Esophagus muscularis mucosa (tissue), 4 donors: Measurements from ENCODE around the gene KSR1. TPM values are rescaled to one million over a fixed set of nuclear protein-coding genes. Genes with fewer than 3 reads are reported as not detected.
"Not testable (repeated sequence)": the region's sequence is repeated elsewhere in the genome, so short reads cannot be mapped to it uniquely, and the experiment has no call there.

Experiments
- DNase-seq: peaks from one replicate; pipeline ENCODE4 v3.0.0-alpha.2; 2017; ENCODE audit errors: extremely low spot score
- H3K27ac ChIP-seq, 4 donors: fragments of 200-600 bp; sonication (generic); replicated peaks in 1 of 4; 1 replicate in 3 of 4; 2 replicates in 1 of 4; pipeline ENCODE4 v1.5.1; 2016 to 2019; ENCODE audit warnings: mild to moderate bottlenecking in 1 of 4
- H3K27me3 ChIP-seq, 4 donors: fragments of 200-600 bp; sonication (generic); one replicate each; pipeline versions ENCODE4 v1.5.1 to v1.6.0; 2016 to 2019
- H3K36me3 ChIP-seq, 4 donors: fragments of 200-600 bp; sonication (generic); one replicate each; pipeline ENCODE4 v1.5.1; 2016 to 2019
- H3K4me1 ChIP-seq, 4 donors: fragments of 200-600 bp; sonication (generic); one replicate each; pipeline ENCODE4 v1.5.1; 2016 to 2019
- H3K4me3 ChIP-seq, 4 donors: fragments of 200-600 bp; sonication (generic); 1 replicate in 2 of 4; 2 replicates in 2 of 4; pipeline ENCODE4 v1.5.1; 2016 to 2019; ENCODE audit warnings: mild to moderate bottlenecking in 4 of 4, moderate library complexity in 1 of 4
- H3K9me3 ChIP-seq, 4 donors: fragments of 200-600 bp; sonication (generic); 1 replicate in 3 of 4; 2 replicates in 1 of 4; pipeline ENCODE4 v1.5.1; 2016 to 2019
- CTCF ChIP-seq, 3 experiments: fragments of 200-600 bp in 2 of 3; fragments of 450-650 bp in 1 of 3; sonication (generic) in 2 of 3; IDR thresholded peaks; one replicate each; pipeline ENCODE4 v1.5.1; 2017 to 2019; ENCODE audit warnings: antibody characterized with exemption in 3 of 3, mild to moderate bottlenecking in 2 of 3, moderate library complexity in 1 of 3
- EP300 ChIP-seq: sonication (generic); formaldehyde crosslinking; IDR thresholded peaks from one replicate; pipeline ENCODE4 v1.6.1; 2017; ENCODE audit warnings: antibody characterized with exemption
- POLR2A ChIP-seq: fragments of 450-650 bp; IDR thresholded peaks from one replicate; pipeline ENCODE4 v1.6.1; 2017; ENCODE audit warnings: antibody characterized with exemption, moderate library complexity, mild to moderate bottlenecking, low read depth
- POLR2AphosphoS5 ChIP-seq, 2 donors: sonication (generic); formaldehyde crosslinking; IDR thresholded peaks; one replicate each; pipeline ENCODE4 v1.6.1; 2017; ENCODE audit warnings: antibody characterized with exemption in 2 of 2
- WGBS: methylation state at CpG from one replicate; pipeline ENCODE4 v1.1.5; 2018; 5-methylcytosine and 5-hydroxymethylcytosine counted together
- intact Hi-C: fragments of 100-400 bp; cut with DNase I; formaldehyde crosslinking; loops from one replicate; pipeline ENCODE4 v1.15.1; 2023
- total RNA-seq, 4 donors: library from RNA; depleted of rRNA; stranded (reverse); fragments of >200 nt; gene quantifications; one replicate each; pipeline versions ENCODE4 v1.1.0 to v1.2.1, GENCODE V29; 2016

Gene KSR1
- total RNA-seq, 4 donors from 2014 or later: 13.3 to 18.9 (median 13.7) TPM

DNA sequence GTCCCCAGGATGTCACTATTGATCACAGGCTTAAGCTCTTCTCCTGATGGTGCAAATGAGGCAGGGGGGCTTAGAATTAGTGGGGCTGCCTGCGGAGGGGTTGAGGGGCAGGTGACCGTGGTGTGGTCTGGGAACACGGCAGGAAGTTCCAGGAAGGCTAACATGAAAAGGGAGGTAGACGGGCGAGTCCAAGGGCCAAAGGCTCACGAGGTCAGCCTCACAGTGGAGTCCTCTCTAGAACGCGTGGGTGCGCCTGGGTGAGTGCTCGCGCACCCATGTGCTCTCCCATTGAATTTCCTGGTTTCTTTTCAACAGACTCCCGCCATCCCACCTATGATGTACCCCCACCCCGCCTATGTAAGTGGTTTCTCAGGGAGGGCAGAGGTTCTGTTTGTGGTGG, 190.0 kb downstream of the KSR1 start:
- no peaks in the 10 kb centered on the region for H3K27me3 ChIP-seq
- 95% methylated on average over 13 of the region's 13 CpGs for WGBS
- intact Hi-C loops: no loop called here

GRCh38 chr17:27647765-27648164, 191.5 kb downstream of the KSR1 start:
- H3K27ac ChIP-seq: no peak overlapping the region
- no peaks in the 10 kb centered on the region for H3K27me3 ChIP-seq
- TF ChIP-seq CTCF (IDR thresholded peaks at IDR 0.05) (no peak), EP300 (no peak), POLR2A (no peak)
- no peak overlapping the region for H3K4me3 ChIP-seq
- intact Hi-C loops: no loop called here
- WGBS: 78% methylated on average over 9 of the region's 9 CpGs
- DNase-seq: no peak
- H3K9me3 ChIP-seq: no peaks in the 10 kb centered on the region
- peaks cover 4 to 14% (median 6%) of the 10 kb centered on the region in 4 donors for H3K4me1 ChIP-seq
- peaks cover 0 to 19% (median 1%) of the 10 kb centered on the region in 4 donors for H3K36me3 ChIP-seq

More for the DNA sequence above, 190.0 kb downstream of the KSR1 start:
- DNase-seq: no peak
- Histone ChIP-seq H3K36me3 (peaks cover 0 to 19% (median 1%) of the 10 kb centered on the region in 4 donors), H3K9me3 (no peaks in the 10 kb centered on the region), H3K4me1 (peaks cover 4 to 14% (median 6%) of the 10 kb centered on the region in 4 donors), H3K27ac (no peak overlapping the region), H3K4me3 (no peak overlapping the region)
- TF ChIP-seq CTCF (IDR thresholded peaks at IDR 0.05) (no peak), POLR2A (no peak), POLR2AphosphoS5 (IDR thresholded peaks at IDR 0.05) (no peak), EP300 (no peak)

DNA sequence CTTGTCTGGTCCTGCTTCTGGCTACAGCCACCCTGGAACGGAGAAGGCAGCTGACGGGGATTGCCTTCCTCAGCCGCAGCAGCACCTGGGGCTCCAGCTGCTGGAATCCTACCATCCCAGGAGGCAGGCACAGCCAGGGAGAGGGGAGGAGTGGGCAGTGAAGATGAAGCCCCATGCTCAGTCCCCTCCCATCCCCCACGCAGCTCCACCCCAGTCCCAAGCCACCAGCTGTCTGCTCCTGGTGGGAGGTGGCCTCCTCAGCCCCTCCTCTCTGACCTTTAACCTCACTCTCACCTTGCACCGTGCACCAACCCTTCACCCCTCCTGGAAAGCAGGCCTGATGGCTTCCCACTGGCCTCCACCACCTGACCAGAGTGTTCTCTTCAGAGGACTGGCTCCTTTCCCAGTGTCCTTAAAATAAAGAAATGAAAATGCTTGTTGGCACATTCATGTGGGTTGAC, 192.9 kb downstream of the KSR1 start:
- intact Hi-C loops, H3K27ac ChIP-seq, H3K27me3 ChIP-seq, H3K4me3 ChIP-seq, H3K9me3 ChIP-seq, DNase-seq: not testable (repeated sequence)
- 47% methylated on average over 2 of the region's 5 CpGs for WGBS
- peaks cover 4 to 12% (median 6%) of the 10 kb centered on the region in 4 donors for H3K4me1 ChIP-seq
- peaks cover 0 to 15% (median under 1%) of the 10 kb centered on the region in 4 donors for H3K36me3 ChIP-seq

- no peak overlapping the region for H3K4me3 ChIP-seq
- H3K27me3 ChIP-seq: peaks cover 0 to 6% (median 0%) of the 10 kb centered on the region in 4 donors
- WGBS: 85% methylated on average over 16 of the region's 16 CpGs
- H3K9me3 ChIP-seq: no peaks in the 10 kb centered on the region
- TF ChIP-seq CTCF (IDR thresholded peaks at IDR 0.05): no peak
- TF ChIP-seq EP300: no peak
- no peak for TF ChIP-seq POLR2A
- no peak for TF ChIP-seq POLR2AphosphoS5 (IDR thresholded peaks at IDR 0.05)
- no peak overlapping the region for H3K27ac ChIP-seq
- no peak for DNase-seq
- intact Hi-C loops: loop anchor here (2.0 to 5.0 kb wide), 2 partner anchors 47 to 107 kb away; no protein-coding TSS in a partner anchor
- H3K36me3 ChIP-seq: peaks cover 0 to 15% (median 0%) of the 10 kb centered on the region in 4 donors
- peaks cover 2 to 8% (median 7%) of the 10 kb centered on the region in 4 donors for H3K4me1 ChIP-seq
These were observed 193.7 kb downstream of the KSR1 start for GRCh38 chr17:27649929-27650328.

GRCh38 chr17:27650836-27651235, 194.6 kb downstream of the KSR1 start:
- no peak for DNase-seq
- Histone ChIP-seq H3K27me3 (peaks cover 0 to 10% (median 0%) of the 10 kb centered on the region in 4 donors), H3K27ac (no peak overlapping the region), H3K9me3 (no peaks in the 10 kb centered on the region), H3K36me3 (peaks cover 0 to 15% (median 0%) of the 10 kb centered on the region in 4 donors), H3K4me1 (peaks cover 0 to 8% (median 7%) of the 10 kb centered on the region in 4 donors), H3K4me3 (no peak overlapping the region)
- 82% methylated on average over 10 of the region's 11 CpGs for WGBS
- no peak for TF ChIP-seq EP300
- TF ChIP-seq POLR2A: no peak
- TF ChIP-seq CTCF (IDR thresholded peaks at IDR 0.05): no peak
- TF ChIP-seq POLR2AphosphoS5 (IDR thresholded peaks at IDR 0.05): no peak
- intact Hi-C loops: loop anchor here (2.0 to 5.0 kb wide), 2 partner anchors 48 to 106 kb away; no protein-coding TSS in a partner anchor
